ENCODE results near the gene SEMA4C.

Gene SEMA4C

GRCh38 chr2:96869822-96870625 is at the start of gene SEMA4C:
Gene SEMA4C, minus strand, starts transcription at chr2:96870080. Its CDS starts 2,194 bp downstream, at chr2:96867886.
- DNase-seq (ENCODE audit: low read depth in 2 of 2) = no peak

GRCh38 chr2:96918754-96919550 is 49.1 kb upstream of the SEMA4C start:
- DNase-seq (ENCODE audit: low read depth in 2 of 2) = no peak

GRCh38 chr2:96918092-96918753 is 48.3 kb upstream of the SEMA4C start:
- DNase-seq (ENCODE audit: low read depth in 2 of 2) = no peak

- no peak for DNase-seq (ENCODE audit: low read depth in 2 of 2)
These were observed 47.0 kb upstream of the SEMA4C start for GRCh38 chr2:96916646-96917543.

- no peak for DNase-seq (ENCODE audit: low read depth in 2 of 2)
These were observed 46.3 kb upstream of the SEMA4C start for GRCh38 chr2:96916156-96916630.

- DNase-seq (ENCODE audit: low read depth in 2 of 2) = no peak
These were observed 44.5 kb upstream of the SEMA4C start for GRCh38 chr2:96914332-96914731.

- DNase-seq (ENCODE audit: low read depth in 2 of 2) = peak; percentile 13 to 26
These were observed 43.7 kb upstream of the SEMA4C start for GRCh38 chr2:96913398-96914202.

- DNase-seq (ENCODE audit: low read depth in 2 of 2) = no peak
These were observed 43.2 kb upstream of the SEMA4C start for GRCh38 chr2:96913117-96913397.

- DNase-seq (ENCODE audit: low read depth in 2 of 2) = no peak
These were observed 42.7 kb upstream of the SEMA4C start for GRCh38 chr2:96912346-96913116.

- no peak for DNase-seq (ENCODE audit: low read depth in 2 of 2)
These were observed 39.7 kb upstream of the SEMA4C start for GRCh38 chr2:96909611-96910021.

GRCh38 chr2:96907115-96908041 is 37.5 kb upstream of the SEMA4C start:
- DNase-seq (ENCODE audit: low read depth in 2 of 2) = no peak

GRCh38 chr2:96906729-96907114 is 36.8 kb upstream of the SEMA4C start:
- DNase-seq (ENCODE audit: low read depth in 2 of 2) = no peak

- DNase-seq (ENCODE audit: low read depth in 2 of 2) = no peak
These were observed 33.9 kb upstream of the SEMA4C start for GRCh38 chr2:96903815-96904214.

GRCh38 chr2:96903318-96903717 is 33.4 kb upstream of the SEMA4C start:
- DNase-seq (ENCODE audit: low read depth in 2 of 2) = no peak

- DNase-seq (ENCODE audit: low read depth in 2 of 2) = no peak
These were observed 30.4 kb upstream of the SEMA4C start for GRCh38 chr2:96900237-96900636.

- DNase-seq (ENCODE audit: low read depth in 2 of 2) = no peak
These were observed 29.5 kb upstream of the SEMA4C start for GRCh38 chr2:96899413-96899741.

GRCh38 chr2:96898641-96899412 is 28.9 kb upstream of the SEMA4C start:
- no peak for DNase-seq (ENCODE audit: low read depth in 2 of 2)

- DNase-seq (ENCODE audit: low read depth in 2 of 2) = no peak
These were observed 28.2 kb upstream of the SEMA4C start for GRCh38 chr2:96898135-96898505.
